A673 (cell line): Measurements from ENCODE around the gene SRA1.

Experiments
- EZH2 ChIP-seq: fragments of 200-600 bp; sonication (generic); IDR thresholded peaks from 2 replicates; pipeline ENCODE4 v1.6.1; 2017; ENCODE audit warnings: borderline replicate concordance, low read depth, mild to moderate bottlenecking, mixed read lengths, antibody characterized with exemption, low read length; ENCODE audit not compliant: poor library complexity, severe bottlenecking
- TF ChIP-seq, protein P1 (sequence below): fragments of 300-800, 200-600 bp; sonication (generic); conservative IDR thresholded peaks from 2 replicates; pipeline ENCODE4 v1.5.1; 2017; ENCODE audit warnings: low read depth, mild to moderate bottlenecking, antibody characterized with exemption, low read length, moderate library complexity, mixed read lengths

DNA sequence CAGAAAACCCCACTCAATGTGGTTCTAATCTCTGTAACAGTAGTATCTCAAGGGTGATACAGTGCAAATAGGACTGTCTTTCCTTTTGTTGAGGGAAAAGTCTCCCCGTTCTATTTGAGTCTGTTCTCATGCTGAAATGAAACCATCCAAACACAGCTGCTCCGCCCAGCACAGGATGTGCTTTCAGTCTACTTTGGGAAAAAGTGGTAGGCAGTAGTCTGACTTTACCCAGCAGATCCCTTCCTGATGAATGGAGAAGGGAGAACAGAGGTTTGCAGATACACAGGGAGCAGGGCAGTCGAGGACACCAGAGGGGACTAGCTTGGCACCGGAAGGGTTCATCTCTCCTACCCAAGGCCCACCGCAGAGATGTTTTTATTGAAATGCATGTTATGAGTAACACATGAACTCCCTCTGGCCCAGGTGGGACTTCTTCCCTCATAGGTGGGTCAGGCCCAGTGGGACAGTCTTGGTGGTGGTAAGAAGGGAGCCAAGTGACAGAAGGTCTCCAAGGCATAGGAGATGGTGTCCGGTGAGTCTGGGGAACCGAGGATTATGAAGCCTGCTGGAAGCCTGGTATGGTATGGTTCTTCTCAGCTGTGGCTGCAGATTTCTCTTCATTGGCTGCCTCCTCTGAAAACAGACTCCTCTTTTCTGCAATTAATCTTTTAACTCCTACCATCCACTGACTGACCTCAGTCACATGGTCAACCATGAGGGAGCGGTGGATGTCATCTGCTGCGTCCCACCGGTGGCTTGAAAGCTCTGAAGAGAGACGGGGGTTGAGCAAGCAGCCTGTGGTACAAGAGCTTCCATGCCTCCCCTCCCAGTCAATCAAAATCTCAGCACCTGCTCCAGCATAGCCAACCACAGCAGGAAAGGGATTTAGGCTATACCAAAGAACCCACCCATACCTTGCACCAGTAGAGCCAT lies 6.9 kb downstream of the SRA1 start:
- TF ChIP-seq, protein P1, sequence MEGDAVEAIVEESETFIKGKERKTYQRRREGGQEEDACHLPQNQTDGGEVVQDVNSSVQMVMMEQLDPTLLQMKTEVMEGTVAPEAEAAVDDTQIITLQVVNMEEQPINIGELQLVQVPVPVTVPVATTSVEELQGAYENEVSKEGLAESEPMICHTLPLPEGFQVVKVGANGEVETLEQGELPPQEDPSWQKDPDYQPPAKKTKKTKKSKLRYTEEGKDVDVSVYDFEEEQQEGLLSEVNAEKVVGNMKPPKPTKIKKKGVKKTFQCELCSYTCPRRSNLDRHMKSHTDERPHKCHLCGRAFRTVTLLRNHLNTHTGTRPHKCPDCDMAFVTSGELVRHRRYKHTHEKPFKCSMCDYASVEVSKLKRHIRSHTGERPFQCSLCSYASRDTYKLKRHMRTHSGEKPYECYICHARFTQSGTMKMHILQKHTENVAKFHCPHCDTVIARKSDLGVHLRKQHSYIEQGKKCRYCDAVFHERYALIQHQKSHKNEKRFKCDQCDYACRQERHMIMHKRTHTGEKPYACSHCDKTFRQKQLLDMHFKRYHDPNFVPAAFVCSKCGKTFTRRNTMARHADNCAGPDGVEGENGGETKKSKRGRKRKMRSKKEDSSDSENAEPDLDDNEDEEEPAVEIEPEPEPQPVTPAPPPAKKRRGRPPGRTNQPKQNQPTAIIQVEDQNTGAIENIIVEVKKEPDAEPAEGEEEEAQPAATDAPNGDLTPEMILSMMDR, result no peak
- no peak for TF ChIP-seq EZH2
